ENCODE data around the gene B4GALT1.

GRCh38 chr9:33189331-33189791, 22.2 kb upstream of the B4GALT1 start:
- no peak for TF ChIP-seq ZBTB33 (IDR thresholded peaks at IDR 0.05; ENCODE audit: extremely low read depth, insufficient replicate concordance, low read length)
- TF ChIP-seq POLR2A (IDR thresholded peaks at IDR 0.05; ENCODE audit: borderline replicate concordance, extremely low read depth, insufficient read depth, insufficient read length) = no peak
- no peak for TF ChIP-seq EZH2 (IDR thresholded peaks at IDR 0.05)
- TF ChIP-seq CTCF (IDR thresholded peaks at IDR 0.05 in 2 of 3, conservative IDR thresholded peaks at IDR 0.05 in 1 of 3; ENCODE audit: borderline replicate concordance in 1 of 3, insufficient read depth in 1 of 3, low read depth in 2 of 3, low read length in 2 of 3) = no peak
- TF ChIP-seq ZNF274 (IDR thresholded peaks at IDR 0.05; ENCODE audit: low read depth, low read length) = no peak
- no peak for TF ChIP-seq POLR2AphosphoS5 (IDR thresholded peaks at IDR 0.05; ENCODE audit: low read depth, low read length)
- no peak for TF ChIP-seq FOSL1 (IDR thresholded peaks at IDR 0.05; ENCODE audit: low read depth)
- TF ChIP-seq ATF3 (IDR thresholded peaks at IDR 0.05) = no peak
- TF ChIP-seq JUND (IDR thresholded peaks at IDR 0.05) = no peak
- no peak for TF ChIP-seq YY1 (IDR thresholded peaks at IDR 0.05; ENCODE audit: extremely low read depth, insufficient replicate concordance, low read depth, low read length)
- TF ChIP-seq CBX3 (IDR thresholded peaks at IDR 0.05; ENCODE audit: low read depth) = no peak
- no peak for TF ChIP-seq TCF7L2 (IDR thresholded peaks at IDR 0.05; ENCODE audit: borderline replicate concordance, extremely low read depth, insufficient read depth, insufficient read length)
- no peak for TF ChIP-seq MAX (IDR thresholded peaks at IDR 0.05)
- no peak for TF ChIP-seq SIN3A (IDR thresholded peaks at IDR 0.05; ENCODE audit: low read depth)

Data from HCT116 (cell line).